K562 (cell line): ENCODE measurements around the gene C10orf95. TPM values are rescaled to one million over a fixed set of nuclear protein-coding genes. Genes with fewer than 3 reads are reported as not detected.
A peak's percentile ranks its signal among the peaks of the same experiment; 100 is the strongest.

Experiments
- EGR1 ChIP-seq: fragments of 450-650 bp; conservative IDR thresholded peaks from 2 replicates; pipeline ENCODE4 v1.6.1; 2017; ENCODE audit warnings: mild to moderate bottlenecking
- KDM5B ChIP-seq: fragments of 200-600 bp; sonication (generic); IDR thresholded peaks from 2 replicates; pipeline ENCODE4 v1.6.1; 2012; ENCODE audit warnings: low read depth, mild to moderate bottlenecking, moderate library complexity, low read length, control low read depth, inconsistent platforms; ENCODE audit not compliant: insufficient replicate concordance
- MEIS2 ChIP-seq: fragments of 450-650 bp; IDR thresholded peaks from 2 replicates; pipeline ENCODE4 v1.6.1; 2014; ENCODE audit warnings: mild to moderate bottlenecking; ENCODE audit not compliant: partially characterized antibody
- NKRF ChIP-seq: fragments of 450-650 bp; IDR thresholded peaks from 2 replicates; pipeline ENCODE4 v1.6.1; 2016; ENCODE audit warnings: borderline replicate concordance
- RBM25 ChIP-seq: fragments of 200-400 bp; formaldehyde crosslinking; IDR thresholded peaks from 2 replicates; pipeline ENCODE4 v1.6.1; 2018; ENCODE audit warnings: low read length, low read depth, moderate library complexity; ENCODE audit not compliant: severe bottlenecking
- SAP30 ChIP-seq: fragments of 200-600 bp; sonication (generic); IDR thresholded peaks from 2 replicates; pipeline ENCODE4 v1.6.1; 2012; ENCODE audit warnings: borderline replicate concordance, low read depth, mild to moderate bottlenecking, moderate library complexity, low read length, control low read depth, inconsistent platforms; ENCODE audit not compliant: insufficient read depth, poor library complexity, severe bottlenecking
- ZBTB33 ChIP-seq: sonication (generic); formaldehyde crosslinking; IDR thresholded peaks from 2 replicates; pipeline ENCODE4 v1.8.1; 2023; ENCODE audit warnings: mild to moderate bottlenecking, missing genetic modification reagents
- ZNF133 ChIP-seq: fragments of 250-450 bp; sonication (Bioruptor Pico); IDR thresholded peaks from 2 replicates; pipeline ENCODE4 v1.4.0; 2020; ENCODE audit warnings: mild to moderate bottlenecking
- ZNF140 ChIP-seq: fragments of 250-450 bp; sonication (Bioruptor Pico); IDR thresholded peaks from 2 replicates; pipeline ENCODE4 v1.8.0; 2021; ENCODE audit warnings: moderate library complexity, mild to moderate bottlenecking, inconsistent platforms
- ZNF407 ChIP-seq: fragments of 450-650 bp; IDR thresholded peaks from 2 replicates; pipeline ENCODE4 v1.6.1; 2016; ENCODE audit warnings: low read depth
- ZNF655 ChIP-seq: fragments of 250-450 bp; sonication (Bioruptor Pico); IDR thresholded peaks from 2 replicates; pipeline ENCODE4 v1.5.0; 2021
- ZNF785 ChIP-seq: fragments of 250-450 bp; sonication (Bioruptor Pico); IDR thresholded peaks from 2 replicates; pipeline ENCODE4 v1.4.0; 2020; ENCODE audit warnings: mild to moderate bottlenecking
- polyA plus RNA-seq, 8 experiments: library from polyadenylated mRNA; depleted of rRNA in 4 of 8; stranded (reverse) in 5 of 8; unstranded in 3 of 8; fragments of >200 nt; fragmentation: Nextera tagmentation in 2 of 8; fragmentation: Illumina TruSeq in 1 of 8; extraction: Ambion mirVana in 2 of 8; extraction: Trizol in 1 of 8; gene quantifications; 2 replicates each; pipeline versions ENCODE4 v1.2.1 to v1.2.3, GENCODE V29; 2011 to 2014; ENCODE audit warnings: inconsistent platforms in 1 of 8, missing spikeins in 1 of 8
- total RNA-seq, 7 experiments: library from RNA; depleted of rRNA in 6 of 7; stranded (reverse); fragments of >200 nt in 6 of 7; fragmentation: Illumina TruSeq in 2 of 7; extraction: Trizol in 2 of 7; gene quantifications; 2 replicates each; pipeline versions ENCODE4 v1.2.1 to v1.2.3, GENCODE V29; 2011 to 2021; ENCODE audit warnings: low replicate concordance in 1 of 7

Gene C10orf95
- total and polyA plus RNA-seq, 9 of the 15 experiments (the other 6 are each of a cell fraction or from before 2014, with no cell fraction given), result 0.03 to 0.41 (median 0.17) TPM; not detected in 1

GRCh38 chr10:102461187-102462054, 10.1 kb upstream of the C10orf95 start (continued):
- TF ChIP-seq KDM5B (peak; percentile 37), MEIS2 (peak; percentile 69), NKRF (0 out of 2 replicates have a peak, but pooled peaks have one; percentile 48), ZNF407 (peak; percentile 73; the same call in 1 of the 2 replicates), ZNF655 (CRISPR knock-in tag) (no peak), EGR1 (peak; percentile 88), ZNF140 (CRISPR knock-in tag) (no peak), ZNF133 (no peak), ZBTB33 (CRISPR knock-in tag) (0 out of 2 replicates have a peak, but pooled peaks have one; percentile 24), RBM25 (peak; percentile 63), SAP30 (peak; percentile 21), ZNF785 (CRISPR knock-in tag) (no peak)
